Measurements from ENCODE around the gene TMEM61. TPM values are rescaled to one million over a fixed set of nuclear protein-coding genes. Genes with fewer than 3 reads are reported as not detected.
"Not testable (repeated sequence)": the region's sequence is repeated elsewhere in the genome, so short reads cannot be mapped to it uniquely, and the experiment has no call there.

The TMEM61 gene
- total RNA-seq, 2 donors from 2014 or later: 3.4 TPM; not detected in 1

GRCh38 chr1:55015731-55016620 lies 35.5 kb downstream of the TMEM61 start:
- ATAC-seq (ENCODE audit: insufficient number of reproducible peaks, low FRiP score, low read depth) (peak; percentile 48), DNase-seq (ENCODE audit: low spot score) (no peak)
- TF ChIP-seq CTCF (IDR thresholded peaks at IDR 0.05): no peak
- Histone ChIP-seq H3K27me3 (replicated peaks; ENCODE audit: insufficient read depth) (no peaks in the 10 kb centered on the region), H3K4me3 (no peak overlapping the region), H3K4me1 (ENCODE audit: control insufficient read depth in 1 of 2, low read depth in 2 of 2) (peaks cover 0 to 7% of the 10 kb centered on the region in 2 donors), H3K27ac (peak overlapping the region in 1 of 2 donors; percentile 18), H3K9me3 (no peaks in the 10 kb centered on the region), H3K36me3 (no peaks in the 10 kb centered on the region)

GRCh38 chr1:55018395-55018794 lies 38.0 kb downstream of the TMEM61 start:
- Histone ChIP-seq H3K4me1 (ENCODE audit: control insufficient read depth in 1 of 2, low read depth in 2 of 2) (peaks cover 0 to 7% of the 10 kb centered on the region in 2 donors), H3K4me3 (no peak overlapping the region), H3K36me3 (no peaks in the 10 kb centered on the region), H3K27me3 (replicated peaks; ENCODE audit: insufficient read depth) (no peaks in the 10 kb centered on the region), H3K9me3 (no peaks in the 10 kb centered on the region), H3K27ac (no peak overlapping the region)
- DNase-seq (ENCODE audit: low spot score) (no peak), ATAC-seq (ENCODE audit: insufficient number of reproducible peaks, low FRiP score, low read depth) (no peak)
- no peak for TF ChIP-seq CTCF (IDR thresholded peaks at IDR 0.05)

DNA sequence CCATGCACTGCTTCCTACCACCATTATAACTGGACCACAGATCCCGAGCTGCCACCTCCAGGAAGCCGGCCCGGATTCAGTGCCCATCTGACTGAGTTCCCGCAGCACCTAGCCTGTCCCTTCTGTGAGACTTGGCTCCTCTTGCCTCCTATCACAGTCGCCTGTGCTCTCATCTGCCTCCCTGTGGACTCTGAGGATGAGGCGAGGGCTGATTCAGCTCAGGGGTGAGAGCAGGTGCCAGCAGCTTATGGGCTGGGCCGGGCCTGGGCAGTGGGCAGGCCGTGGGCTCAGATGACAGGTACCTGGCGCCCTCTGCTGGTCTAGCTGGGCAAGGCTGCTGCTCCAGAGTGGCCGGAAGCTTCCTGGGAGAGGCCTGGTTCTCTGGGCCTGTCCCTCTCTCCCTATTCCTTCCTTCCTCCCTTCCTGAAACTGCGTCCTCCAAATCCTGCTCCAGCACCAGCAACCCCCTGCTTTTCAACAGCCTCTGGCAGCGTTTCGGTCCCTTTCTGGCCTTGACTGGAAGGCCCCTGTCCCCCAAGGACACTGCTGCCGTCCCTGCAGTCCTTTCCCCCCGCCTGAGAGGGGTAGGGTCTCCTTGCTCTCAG lies 41.6 kb downstream of the TMEM61 start:
- H3K9me3 ChIP-seq: no peaks in the 10 kb centered on the region
- H3K27ac ChIP-seq: no peak overlapping the region
- H3K36me3 ChIP-seq: no peaks in the 10 kb centered on the region
- H3K4me1 ChIP-seq (ENCODE audit: control insufficient read depth in 1 of 2, low read depth in 2 of 2): no peaks in the 10 kb centered on the region
- ATAC-seq (ENCODE audit: insufficient number of reproducible peaks, low FRiP score, low read depth) (peak; percentile 93), DNase-seq (ENCODE audit: low spot score) (peak; percentile 28)
- peak; percentile 77 for TF ChIP-seq CTCF (IDR thresholded peaks at IDR 0.05)
- H3K4me3 ChIP-seq: no peak overlapping the region
- no peaks in the 10 kb centered on the region for H3K27me3 ChIP-seq (replicated peaks; ENCODE audit: insufficient read depth)

GRCh38 chr1:55024163-55024562 lies 43.7 kb downstream of the TMEM61 start:
- not testable (repeated sequence) for DNase-seq (ENCODE audit: low spot score); H3K36me3 ChIP-seq; H3K27ac ChIP-seq; H3K4me3 ChIP-seq; H3K27me3 ChIP-seq (replicated peaks; ENCODE audit: insufficient read depth); H3K9me3 ChIP-seq; ATAC-seq (ENCODE audit: insufficient number of reproducible peaks, low FRiP score, low read depth); H3K4me1 ChIP-seq (ENCODE audit: control insufficient read depth in 1 of 2, low read depth in 2 of 2)

GRCh38 chr1:55026682-55027081 lies 46.3 kb downstream of the TMEM61 start:
- H3K36me3 ChIP-seq; ATAC-seq (ENCODE audit: insufficient number of reproducible peaks, low FRiP score, low read depth): not testable (repeated sequence)

GRCh38 chr1:55031098-55031497 lies 50.7 kb downstream of the TMEM61 start:
- H3K9me3 ChIP-seq; H3K4me3 ChIP-seq; DNase-seq (ENCODE audit: low spot score); H3K27me3 ChIP-seq (replicated peaks; ENCODE audit: insufficient read depth); H3K27ac ChIP-seq; H3K4me1 ChIP-seq (ENCODE audit: control insufficient read depth in 1 of 2, low read depth in 2 of 2); H3K36me3 ChIP-seq; ATAC-seq (ENCODE audit: insufficient number of reproducible peaks, low FRiP score, low read depth): not testable (repeated sequence)

More at GRCh38 chr1:55026682-55027081, 46.3 kb downstream of the TMEM61 start:
- H3K4me3 ChIP-seq; H3K4me1 ChIP-seq (ENCODE audit: control insufficient read depth in 1 of 2, low read depth in 2 of 2); H3K9me3 ChIP-seq; H3K27ac ChIP-seq; H3K27me3 ChIP-seq (replicated peaks; ENCODE audit: insufficient read depth); DNase-seq (ENCODE audit: low spot score): not testable (repeated sequence)

Data from thoracic aorta (tissue), 2 donors.